ENCODE measurements around the gene PSMD7. TPM values are rescaled to one million over a fixed set of nuclear protein-coding genes. Genes with fewer than 3 reads are reported as not detected.

PSMD7 gene
- total RNA-seq, 4 donors from 2014 or later, result 44.9 to 80.4 (median 62.3) TPM

DNA sequence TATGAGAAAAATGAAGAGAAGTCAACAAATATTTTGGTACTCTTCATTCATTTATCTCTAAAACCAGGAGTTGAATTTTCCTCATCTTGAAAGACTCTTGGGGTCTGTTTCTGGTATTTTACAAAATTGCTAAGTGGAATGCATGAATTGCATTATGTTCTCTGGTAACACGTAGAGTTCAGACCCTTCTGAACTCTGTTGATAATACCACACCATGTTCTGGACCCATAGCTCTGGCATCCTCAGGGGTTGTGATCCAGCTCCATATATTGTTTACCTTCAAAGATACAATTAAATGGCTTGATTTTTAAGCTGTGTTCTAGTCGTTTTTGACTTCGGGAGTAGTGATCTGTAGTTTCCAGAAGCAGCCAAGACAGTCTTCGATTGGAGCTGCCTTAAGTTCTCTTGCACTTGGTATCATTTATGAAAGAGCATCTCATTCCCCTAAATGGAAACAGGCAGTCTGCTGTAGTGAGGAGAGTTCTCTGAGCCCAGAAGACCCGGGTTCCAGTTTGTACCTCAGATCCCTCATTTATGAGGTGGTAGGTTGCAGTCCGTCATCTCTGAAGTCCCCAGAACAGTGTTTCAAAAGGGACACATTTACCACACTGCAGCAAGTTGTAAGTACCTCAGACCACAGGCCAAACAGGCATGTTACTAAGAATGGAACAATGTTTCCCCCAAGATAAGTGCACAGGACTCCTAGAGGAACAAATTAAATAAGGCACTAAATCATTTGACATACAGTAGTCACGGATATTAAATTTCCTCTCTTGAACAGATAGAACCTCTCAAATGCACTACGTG, 9.6 kb downstream of the PSMD7 start:
- Histone ChIP-seq H3K36me3 (peaks cover 56 to 59% of the 10 kb centered on the region in 2 donors), H3K27me3 (no peaks in the 10 kb centered on the region), H3K9me3 (no peaks in the 10 kb centered on the region), H3K4me1 (no peaks in the 10 kb centered on the region), H3K27ac (no peak overlapping the region), H3K4me3 (replicated peaks in 1 of 3) (no peak overlapping the region)
- intact Hi-C loops (cut with DNase I), result loop anchor here (5.0 kb wide), 1 partner anchor 126 kb away; no protein-coding TSS in a partner anchor
- WGBS, 2 donors, result 76 to 88% methylated on average over 8 of the region's 8 CpGs
- no peak for TF ChIP-seq POLR2A (IDR thresholded peaks at IDR 0.05)
- no peak for TF ChIP-seq CTCF (IDR thresholded peaks at IDR 0.05)
- no peak for DNase-seq

GRCh38 chr16:74307383-74307782, 10.8 kb downstream of the PSMD7 start:
- H3K36me3 ChIP-seq, result peaks cover 44 to 47% of the 10 kb centered on the region in 2 donors

GRCh38 chr16:74309789-74310781, 13.5 kb downstream of the PSMD7 start:
- Histone ChIP-seq H3K27ac (no peak overlapping the region), H3K4me3 (replicated peaks in 1 of 3) (no peak overlapping the region), H3K9me3 (no peaks in the 10 kb centered on the region), H3K4me1 (no peaks in the 10 kb centered on the region), H3K27me3 (no peaks in the 10 kb centered on the region), H3K36me3 (peaks cover 17 to 20% of the 10 kb centered on the region in 2 donors)
- peak in 1 of 2 donors; percentile 29 for DNase-seq
- intact Hi-C loops (cut with DNase I), result loop anchor here (5.0 kb wide), 1 partner anchor 122 kb away; no protein-coding TSS in a partner anchor
- no peak for TF ChIP-seq POLR2A (IDR thresholded peaks at IDR 0.05)
- TF ChIP-seq CTCF (IDR thresholded peaks at IDR 0.05), result peak; percentile 24 to 80 (median 62)
- 72 to 75% methylated on average over 15 of the region's 15 CpGs for WGBS, 2 donors

More at GRCh38 chr16:74307383-74307782, 10.8 kb downstream of the PSMD7 start:
- no peak for DNase-seq
- Histone ChIP-seq H3K4me3 (replicated peaks in 1 of 3) (no peak overlapping the region), H3K4me1 (no peaks in the 10 kb centered on the region), H3K27me3 (no peaks in the 10 kb centered on the region), H3K9me3 (no peaks in the 10 kb centered on the region), H3K27ac (no peak overlapping the region)
- 90 to 95% methylated on average over 6 of the region's 6 CpGs for WGBS, 2 donors
- TF ChIP-seq CTCF (IDR thresholded peaks at IDR 0.05) (no peak), POLR2A (IDR thresholded peaks at IDR 0.05) (no peak)
- intact Hi-C loops (cut with DNase I), result loop anchor here (5.0 kb wide), 1 partner anchor 125 kb away; no protein-coding TSS in a partner anchor

DNA sequence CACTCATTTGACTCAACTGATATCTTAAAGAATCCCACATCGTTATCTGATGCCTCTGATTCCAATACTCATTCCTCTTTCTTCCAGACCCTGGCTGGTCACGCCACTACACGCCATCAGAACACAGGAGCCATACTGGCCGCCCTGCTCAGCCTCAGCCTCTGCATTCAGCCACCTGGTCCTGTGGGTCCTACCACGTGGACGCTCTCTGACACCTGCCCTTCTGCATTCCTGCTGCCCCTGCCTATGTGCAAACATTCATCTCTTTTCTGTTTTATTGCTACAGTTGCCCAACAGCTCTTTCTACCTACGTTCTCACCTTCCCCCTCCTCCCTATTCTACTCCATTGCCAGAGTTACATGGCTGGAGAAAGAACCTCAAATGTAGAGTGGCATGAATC, 18.4 kb downstream of the PSMD7 start:
- intact Hi-C loops (cut with DNase I), result no loop called here
- TF ChIP-seq POLR2A (IDR thresholded peaks at IDR 0.05), result no peak
- TF ChIP-seq CTCF (IDR thresholded peaks at IDR 0.05), result no peak
- H3K27me3 ChIP-seq, result no peaks in the 10 kb centered on the region
- 93 to 95% methylated on average over 7 of the region's 7 CpGs for WGBS, 2 donors
- H3K9me3 ChIP-seq, result no peaks in the 10 kb centered on the region
- DNase-seq, result no peak
- H3K36me3 ChIP-seq, result no peaks in the 10 kb centered on the region
- H3K4me3 ChIP-seq (replicated peaks in 1 of 3), result no peak overlapping the region
- H3K4me1 ChIP-seq, result no peaks in the 10 kb centered on the region
- H3K27ac ChIP-seq, result no peak overlapping the region
